OCI-LY3 (cell line): ENCODE measurements around the gene NDUFA7.

Experiments used
- CTCF ChIP-seq: fragments of 200-600, 300-600 bp; sonication (generic); IDR thresholded peaks from 2 replicates; pipeline ENCODE4 v1.5.1; 2014; ENCODE audit warnings: antibody characterized with exemption, low read length, low read depth
- EZH2phosphoT487 ChIP-seq: fragments of 200-600 bp; shearing (Covaris generic); IDR thresholded peaks from 2 replicates; pipeline ENCODE4 v1.6.1; 2018; ENCODE audit warnings: antibody characterized with exemption, mixed run types, low read depth

GRCh38 chr19:8355631-8356402, 34.6 kb upstream of the NDUFA7 start:
- TF ChIP-seq CTCF (no peak), EZH2phosphoT487 (no peak)
